IPS DF 19.7 (cell line): Measurements from ENCODE around the gene MLXIPL.
"Not testable (repeated sequence)": the region's sequence is repeated elsewhere in the genome, so short reads cannot be mapped to it uniquely, and the experiment has no call there.

ENCODE experiments used
- DNase-seq: peaks from one replicate; pipeline ENCODE4 v3.0.0-alpha.2; 2013; ENCODE audit warnings: low read depth, low spot score

MLXIPL gene

GRCh38 chr7:73612598-73613269 is 11.6 kb downstream of the MLXIPL start:
- DNase-seq = no peak

GRCh38 chr7:73611017-73611555 is 13.2 kb downstream of the MLXIPL start:
- DNase-seq = no peak

- DNase-seq = no peak
Measured at GRCh38 chr7:73610105-73610504, 14.2 kb downstream of the MLXIPL start.

GRCh38 chr7:73607692-73607983 is 16.7 kb downstream of the MLXIPL start:
- DNase-seq = not testable (repeated sequence)

GRCh38 chr7:73606801-73607691 is 17.3 kb downstream of the MLXIPL start:
- no peak for DNase-seq

GRCh38 chr7:73605601-73606220 is 18.6 kb downstream of the MLXIPL start:
- DNase-seq = no peak

- no peak for DNase-seq
Measured at GRCh38 chr7:73602721-73603651, 21.3 kb downstream of the MLXIPL start.

- no peak for DNase-seq
Measured at GRCh38 chr7:73599916-73600315, 24.4 kb downstream of the MLXIPL start.

- no peak for DNase-seq
Measured at GRCh38 chr7:73599151-73599882, 25.0 kb downstream of the MLXIPL start.

GRCh38 chr7:73597978-73598782 is 26.1 kb downstream of the MLXIPL start:
- no peak for DNase-seq

- DNase-seq = no peak
Measured at GRCh38 chr7:73596191-73597065, 27.9 kb downstream of the MLXIPL start.

GRCh38 chr7:73595358-73595757 is 29.0 kb downstream of the MLXIPL start:
- no peak for DNase-seq

- DNase-seq = no peak
Measured at GRCh38 chr7:73593207-73594045, 30.9 kb downstream of the MLXIPL start.

GRCh38 chr7:73586911-73587310 is 37.4 kb downstream of the MLXIPL start:
- no peak for DNase-seq

- no peak for DNase-seq
Measured at GRCh38 chr7:73585196-73585595, 39.1 kb downstream of the MLXIPL start.

- DNase-seq = no peak
Measured at GRCh38 chr7:73582664-73583202, 41.6 kb downstream of the MLXIPL start.

GRCh38 chr7:73581006-73581405 is 43.3 kb downstream of the MLXIPL start:
- DNase-seq = not testable (repeated sequence)
